HG03460 (cell line): ENCODE results near the gene C1QTNF1.
"Not testable (repeated sequence)": the region's sequence is repeated elsewhere in the genome, so short reads cannot be mapped to it uniquely, and the experiment has no call there.

Experiments
- ATAC-seq: cut with Tn5 transposase; IDR thresholded peaks from one replicate; pipeline ENCODE4 v1.9.1; 2021; ENCODE audit not compliant: unreplicated experiment

Gene C1QTNF1

DNA sequence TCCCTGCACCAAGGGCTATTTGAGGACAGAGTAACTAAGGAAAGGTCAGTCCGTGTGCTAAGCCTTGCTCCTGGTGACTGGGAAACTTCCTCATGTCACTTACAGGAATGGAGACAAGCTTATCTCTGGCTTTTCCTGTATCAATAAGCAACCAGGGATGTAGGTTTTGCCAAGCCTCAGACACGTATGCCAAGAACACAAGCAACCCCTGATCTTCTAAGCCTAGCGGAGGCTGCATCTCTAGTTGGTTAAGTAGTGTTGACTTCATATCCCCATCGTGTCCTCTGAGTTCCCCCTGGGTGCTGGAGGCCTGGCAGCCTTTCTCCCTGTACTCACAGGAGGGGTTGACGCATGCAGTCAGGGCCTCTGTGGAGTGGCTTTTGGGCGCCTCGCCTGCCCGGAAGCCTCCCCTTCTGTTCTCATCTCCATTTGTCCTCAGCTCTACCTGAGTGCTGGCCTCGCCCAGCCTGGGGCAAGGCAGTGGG is 1.4 kb upstream of the C1QTNF1 start:
- ATAC-seq: no peak

DNA sequence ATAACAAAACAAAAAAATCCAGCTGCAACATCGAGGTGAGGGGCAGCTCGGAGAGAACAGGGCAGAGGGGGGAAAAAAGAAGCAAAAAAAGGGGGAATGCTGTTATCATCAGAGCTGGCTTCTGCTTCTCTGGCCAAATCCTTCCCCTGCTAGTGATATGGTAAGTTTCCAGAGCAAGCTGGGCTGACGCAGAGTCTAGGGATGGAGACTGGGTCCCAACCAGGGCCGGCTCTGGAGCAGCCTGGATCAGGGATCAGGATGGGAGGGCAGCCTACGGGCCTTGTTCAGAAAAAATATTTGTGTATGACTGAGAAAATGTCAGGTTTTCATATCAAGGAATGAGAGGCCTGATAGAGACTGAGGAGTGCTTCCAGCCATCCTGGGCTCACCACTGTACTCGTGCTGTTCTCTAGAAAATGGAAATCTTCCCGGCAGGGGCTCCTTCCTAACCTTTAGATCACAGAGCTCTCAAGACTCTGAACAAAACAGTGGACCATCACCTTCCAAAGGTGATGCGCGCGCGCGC is 726 bp upstream of the C1QTNF1 start:
- ATAC-seq: no peak

DNA sequence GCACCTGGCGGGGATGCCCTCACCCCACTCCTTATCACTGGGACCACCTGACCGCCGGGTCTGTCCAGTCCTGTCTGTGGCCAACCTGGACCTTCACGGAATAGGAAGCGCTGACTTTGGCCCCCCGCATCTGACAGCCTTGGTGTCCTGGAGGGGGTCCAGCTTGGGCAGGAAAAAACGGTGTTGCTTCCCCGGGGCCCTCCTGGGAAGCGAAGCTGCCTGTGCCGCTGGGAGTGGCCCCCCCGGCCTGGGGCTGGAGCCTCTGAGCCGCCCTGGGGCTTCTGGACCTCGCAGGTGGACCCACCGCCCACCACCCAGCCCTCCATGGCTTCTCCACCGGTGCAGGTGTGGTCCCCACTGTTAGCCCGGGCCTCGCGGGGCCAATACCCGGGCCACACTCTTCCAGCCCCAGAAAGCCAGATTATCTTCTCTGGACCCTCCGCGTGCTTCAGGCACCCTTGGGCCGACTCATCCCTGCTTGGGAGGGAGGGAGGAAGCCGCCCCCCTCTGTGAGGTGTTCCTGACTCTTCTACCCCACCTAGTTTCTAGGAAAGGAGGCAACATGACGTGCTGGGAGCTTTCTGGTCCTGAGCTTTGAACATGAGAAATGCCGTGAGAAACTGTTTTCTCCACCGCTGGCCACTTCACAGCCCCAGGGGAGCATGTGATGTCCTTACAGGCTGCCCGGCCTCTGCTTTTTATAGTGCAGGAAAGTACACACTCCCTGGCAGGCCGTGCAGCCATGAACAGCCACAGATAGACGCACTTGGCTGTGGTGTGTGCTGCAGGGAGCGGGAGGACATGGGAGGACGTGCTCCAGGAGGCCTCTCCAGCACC is 1.1 kb downstream of the C1QTNF1 start:
- ATAC-seq: no peak

DNA sequence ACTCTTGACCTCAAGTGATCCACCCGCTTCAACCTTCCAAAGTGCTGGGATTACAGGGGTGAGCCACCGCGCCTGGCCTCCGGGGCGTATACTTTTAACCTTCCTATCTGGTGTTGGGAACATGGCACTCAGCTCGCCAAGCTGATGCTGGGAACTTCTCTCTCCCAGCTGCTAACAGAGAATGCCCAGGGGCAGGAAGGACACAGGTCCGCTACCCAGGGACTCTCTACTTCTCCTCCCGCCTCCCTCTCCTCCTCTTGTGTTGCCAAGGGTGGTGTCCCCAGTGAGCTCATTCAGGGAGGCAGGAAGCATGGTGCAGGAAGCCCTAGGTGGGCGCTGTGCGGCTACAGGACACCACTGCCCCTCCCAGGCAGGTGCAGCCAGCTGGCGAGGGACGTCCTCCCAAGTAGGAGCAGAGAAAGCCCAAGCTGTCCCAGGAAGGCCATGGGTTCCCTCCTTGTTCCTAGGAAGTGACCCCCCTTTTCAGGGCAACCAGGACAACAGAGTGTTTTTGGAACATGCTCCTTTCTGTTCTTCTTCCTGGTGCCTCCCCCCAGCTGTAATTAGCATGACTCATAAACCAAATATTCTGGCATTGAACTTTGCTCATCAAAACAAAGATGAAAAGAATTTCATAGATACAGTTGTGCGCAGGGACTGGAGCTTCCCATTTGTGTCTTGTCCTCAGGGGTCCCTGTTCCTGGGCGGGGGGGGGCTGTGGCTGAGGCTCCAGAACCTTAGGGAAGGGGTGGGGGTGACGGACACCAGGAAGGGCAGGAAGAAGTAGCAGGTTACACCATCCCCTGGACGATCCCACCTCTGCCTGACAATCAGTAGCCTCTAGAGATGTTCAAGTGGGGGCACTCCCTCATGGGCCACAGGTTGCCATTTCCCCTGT is 2.7 kb downstream of the C1QTNF1 start:
- ATAC-seq: no peak

DNA sequence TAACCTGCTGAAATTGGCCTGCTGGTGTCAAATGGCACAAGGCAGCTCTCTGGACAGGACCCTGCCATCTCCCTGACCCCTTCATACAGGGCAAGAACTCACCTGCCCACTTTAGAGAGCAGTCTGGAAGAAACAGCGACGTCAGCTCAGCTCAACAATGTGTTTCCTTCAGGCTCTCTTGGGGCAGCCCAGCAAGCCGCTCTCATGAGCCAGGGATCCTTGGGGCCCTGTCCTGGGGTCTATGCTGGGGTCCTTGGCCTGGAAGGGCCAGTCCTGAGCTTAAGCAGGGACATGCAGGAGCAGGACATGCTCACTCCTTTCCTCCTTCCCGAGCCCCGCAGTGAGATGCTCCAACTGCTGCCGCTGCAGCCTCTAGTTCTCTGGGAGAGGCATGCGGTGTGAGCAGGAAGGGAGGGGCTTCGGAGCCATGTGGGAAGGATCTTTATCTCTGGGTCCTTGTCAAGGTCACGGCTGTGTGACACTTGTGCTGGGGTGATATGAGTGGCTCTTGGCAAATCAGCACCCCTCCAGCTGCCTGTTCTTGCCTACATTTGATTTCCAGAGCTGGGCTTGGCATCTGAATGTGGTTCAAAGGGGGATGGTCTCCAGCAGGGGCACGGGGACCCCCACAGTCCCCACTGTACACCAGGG is 3.4 kb downstream of the C1QTNF1 start:
- no peak for ATAC-seq

DNA sequence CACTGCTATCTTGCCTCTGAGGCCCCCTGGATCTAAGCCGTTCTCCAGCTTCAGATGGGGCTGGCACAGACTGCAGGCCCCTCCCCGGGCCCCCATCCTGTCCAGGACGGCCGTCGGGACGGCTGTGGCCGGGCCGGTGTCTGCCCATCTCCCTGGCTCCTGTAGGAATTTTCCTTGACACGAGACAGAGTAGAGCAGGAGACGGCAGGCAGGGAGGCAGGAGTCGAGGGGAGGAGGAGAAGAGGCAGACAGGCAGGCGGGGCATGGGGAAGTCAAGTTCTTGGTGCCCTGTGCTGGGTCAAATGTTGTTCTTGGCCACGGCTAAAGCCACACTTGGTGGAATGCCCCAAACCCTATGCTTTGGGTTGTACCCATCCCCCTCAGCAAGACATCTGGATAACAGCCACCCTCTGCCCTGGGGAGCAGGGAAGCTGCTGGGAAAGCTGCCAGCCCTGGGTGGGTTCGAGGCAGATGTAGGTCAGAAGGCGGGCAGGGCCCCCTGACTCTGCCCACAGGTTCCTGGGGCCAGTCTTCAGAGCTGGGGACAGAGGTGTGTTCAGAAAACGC is 4.0 kb downstream of the C1QTNF1 start:
- no peak for ATAC-seq

DNA sequence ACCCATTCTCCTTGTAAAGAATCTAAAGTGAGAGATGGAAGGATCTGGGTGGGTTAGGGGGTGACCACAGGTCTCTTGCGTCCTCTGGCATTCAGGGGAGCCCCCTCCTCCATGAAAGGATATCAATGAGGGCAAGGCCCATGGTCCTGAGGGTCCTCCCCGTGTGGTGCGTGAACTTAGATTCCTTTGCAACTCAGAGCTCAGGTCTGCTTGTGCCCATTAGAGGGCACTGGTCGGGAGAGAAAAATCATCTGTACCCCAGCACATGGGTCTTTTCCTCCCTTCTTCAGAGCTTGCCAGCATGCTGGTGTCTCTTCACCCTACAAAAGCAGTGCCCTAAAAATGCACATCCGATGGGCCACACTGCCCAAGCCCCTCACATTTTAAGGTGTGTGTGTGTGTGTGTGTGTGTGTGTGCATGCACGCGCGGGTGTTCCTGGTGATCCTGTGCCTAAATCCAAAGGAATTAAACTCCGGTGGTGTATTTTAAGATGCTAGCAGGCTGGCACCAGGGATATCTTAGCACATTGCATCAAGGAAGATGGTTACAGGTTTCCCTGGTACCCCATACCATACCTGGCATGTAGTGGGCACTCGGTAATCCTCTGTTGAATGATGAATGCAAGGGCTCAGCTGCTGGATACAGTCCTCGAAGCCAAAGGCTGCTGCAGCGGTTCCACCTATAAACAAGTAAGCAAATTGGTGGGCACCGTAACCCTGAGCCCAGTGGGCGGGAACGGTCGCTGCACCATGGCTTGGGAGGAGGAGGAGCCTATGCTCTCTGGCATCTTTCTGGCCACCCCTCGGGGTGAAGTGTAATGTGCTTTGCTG is 4.7 kb downstream of the C1QTNF1 start:
- no peak for ATAC-seq

DNA sequence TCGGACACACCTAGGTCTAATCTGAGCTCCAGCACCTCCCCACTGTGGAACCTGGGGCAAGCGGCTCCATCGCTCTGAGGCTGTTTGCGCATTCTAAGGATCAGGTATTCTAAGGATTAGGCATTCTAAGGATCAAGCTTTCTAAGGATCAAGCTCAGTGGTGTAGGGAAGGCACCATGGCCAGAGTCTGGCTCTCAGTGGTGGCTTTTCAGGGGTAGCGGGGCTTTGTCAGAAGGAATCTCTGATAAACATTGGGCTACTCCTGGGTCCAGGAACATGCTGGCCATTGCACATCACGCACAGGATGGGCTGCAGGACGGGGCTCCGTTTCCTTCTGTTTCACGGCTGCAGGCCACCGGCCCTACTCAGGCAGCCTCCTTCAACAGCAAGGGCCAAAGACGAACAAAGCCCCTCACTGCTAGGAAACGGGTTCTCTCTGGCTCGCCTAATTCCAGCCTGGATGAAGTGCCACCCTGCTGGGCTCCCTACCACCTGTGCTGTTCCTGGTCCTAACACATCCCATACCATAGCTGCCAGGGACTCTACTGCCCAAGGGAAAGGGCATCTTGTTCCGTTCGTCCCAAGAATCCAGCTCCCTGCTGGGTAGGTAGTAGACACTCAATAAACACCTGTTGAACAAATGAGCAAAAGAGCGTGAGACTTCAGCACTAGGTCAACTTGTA is 5.5 kb downstream of the C1QTNF1 start:
- no peak for ATAC-seq

DNA sequence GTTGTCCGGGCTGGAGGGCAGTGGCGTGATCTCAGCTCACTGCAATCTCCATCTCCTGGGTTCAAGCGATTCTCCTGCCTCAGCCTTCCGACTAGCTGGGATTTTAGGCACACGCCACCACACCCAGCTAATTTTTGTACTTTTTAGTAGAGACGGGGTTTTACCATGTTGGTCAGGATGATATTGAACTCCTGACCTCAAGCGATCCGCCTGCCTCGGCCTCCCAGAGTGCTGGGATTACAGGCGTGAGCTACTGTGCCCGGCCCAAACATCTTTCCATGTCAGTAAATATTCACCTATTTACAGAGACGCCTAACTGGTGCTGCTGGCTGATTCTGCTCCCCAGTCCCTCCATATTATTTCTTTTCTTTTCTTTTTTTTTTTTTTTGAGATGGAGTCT is 6.7 kb downstream of the C1QTNF1 start:
- not testable (repeated sequence) for ATAC-seq

DNA sequence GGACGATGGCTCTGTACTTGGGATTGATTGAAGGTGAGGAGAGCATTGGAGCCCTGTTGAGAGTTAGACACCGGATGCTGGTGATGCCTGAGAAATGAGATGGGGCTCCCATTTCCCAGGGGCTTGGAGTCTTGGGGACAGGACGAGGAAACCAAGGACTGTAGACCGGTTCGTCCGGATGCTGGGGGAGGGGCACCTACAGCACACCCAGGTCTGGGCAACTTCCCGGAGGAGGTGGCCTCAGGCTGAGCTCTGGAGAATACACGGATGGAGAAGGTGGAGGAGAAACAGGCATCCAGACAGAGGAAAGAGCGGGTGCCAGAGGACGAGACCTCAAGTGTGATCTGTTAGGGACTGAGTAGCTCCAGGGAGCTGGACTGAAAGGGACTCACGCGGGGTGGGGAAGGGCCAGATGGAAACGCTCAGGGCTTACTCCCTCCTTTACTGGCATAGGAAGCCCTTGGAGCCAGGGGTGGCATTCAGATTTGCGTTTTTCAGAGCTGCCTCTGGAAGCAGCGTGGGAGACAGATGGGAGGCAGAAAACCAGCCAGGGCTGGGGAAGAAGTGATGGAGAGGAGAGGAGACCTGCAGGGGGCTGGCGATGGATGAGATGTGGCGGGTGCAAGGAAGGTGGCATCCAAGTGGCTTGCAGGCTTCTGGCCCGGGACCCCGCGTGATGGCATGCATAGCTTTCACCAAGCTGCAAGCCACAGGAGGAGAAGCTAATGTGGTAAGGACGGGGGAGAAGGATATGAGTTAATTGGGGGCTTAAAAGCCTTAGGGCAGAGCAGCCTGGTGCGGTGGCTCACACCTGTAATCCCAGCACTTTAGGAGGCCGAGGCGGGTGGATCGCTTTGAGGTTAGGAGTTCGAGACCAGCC is 8.3 kb downstream of the C1QTNF1 start:
- ATAC-seq: no peak

DNA sequence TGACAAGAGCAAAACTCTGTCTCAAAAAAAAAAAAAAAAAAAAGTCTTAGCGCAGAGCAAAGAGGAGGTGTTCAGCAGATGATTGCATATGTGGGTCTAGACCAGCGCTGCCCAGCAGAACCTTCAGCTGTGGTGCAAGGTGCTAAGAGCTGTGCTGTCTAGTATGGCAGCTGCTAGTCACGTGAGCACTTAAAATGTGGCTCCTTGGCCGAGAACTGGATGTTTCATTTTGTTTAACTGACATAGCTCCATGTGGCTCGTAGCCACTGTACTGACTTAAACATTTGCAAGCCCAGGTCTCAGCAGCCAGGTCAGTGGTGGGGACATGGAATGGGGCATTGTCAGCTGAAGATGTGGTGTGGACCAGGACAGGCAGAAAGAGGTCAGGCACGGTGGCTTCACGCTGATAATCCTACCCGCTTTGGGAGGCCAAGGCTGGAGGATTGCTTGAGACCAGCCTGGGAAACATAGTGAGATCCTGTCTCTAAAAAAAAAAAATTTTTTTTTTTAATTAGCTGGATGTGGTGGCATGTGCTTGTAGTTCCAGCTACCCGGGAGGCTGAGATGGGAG is 9.2 kb downstream of the C1QTNF1 start:
- ATAC-seq: no peak

DNA sequence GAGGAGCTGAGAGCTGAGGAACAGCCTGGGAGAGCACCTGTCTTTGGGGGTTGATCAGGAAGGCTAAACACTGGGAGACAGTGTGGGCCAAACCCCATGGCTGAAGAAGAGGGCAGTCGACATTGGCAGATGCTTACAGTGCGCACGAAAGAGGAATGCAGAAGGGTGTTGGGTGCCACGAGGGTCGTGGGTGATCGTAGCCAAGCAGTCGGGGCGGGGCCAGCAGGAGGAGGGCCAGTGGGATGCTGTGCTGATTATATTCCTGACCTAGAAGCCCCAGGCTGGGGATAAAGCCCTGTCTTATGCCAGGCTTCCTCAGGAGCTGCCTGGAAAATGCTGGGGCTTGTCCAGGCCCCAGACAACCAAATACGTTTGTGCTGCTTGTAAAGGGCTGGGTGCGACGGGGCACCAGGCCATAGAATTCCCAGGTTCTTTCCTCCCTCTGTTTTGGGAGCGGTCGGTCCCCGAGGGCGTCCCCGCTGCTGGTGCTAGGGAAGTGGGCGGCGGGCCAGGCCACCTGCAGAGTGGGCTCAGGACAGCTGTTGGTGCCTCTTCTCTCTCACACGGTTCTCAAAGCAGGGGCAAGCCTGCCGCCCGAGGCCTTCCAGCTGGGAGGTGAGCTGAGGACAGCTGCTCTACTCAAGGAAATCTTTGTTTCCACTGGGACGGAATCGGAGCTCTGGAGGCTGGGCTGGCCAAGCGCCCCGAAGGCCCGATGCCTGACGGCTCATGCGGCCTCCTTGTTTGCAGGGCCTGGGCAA is 10.0 kb downstream of the C1QTNF1 start:
- no peak for ATAC-seq

DNA sequence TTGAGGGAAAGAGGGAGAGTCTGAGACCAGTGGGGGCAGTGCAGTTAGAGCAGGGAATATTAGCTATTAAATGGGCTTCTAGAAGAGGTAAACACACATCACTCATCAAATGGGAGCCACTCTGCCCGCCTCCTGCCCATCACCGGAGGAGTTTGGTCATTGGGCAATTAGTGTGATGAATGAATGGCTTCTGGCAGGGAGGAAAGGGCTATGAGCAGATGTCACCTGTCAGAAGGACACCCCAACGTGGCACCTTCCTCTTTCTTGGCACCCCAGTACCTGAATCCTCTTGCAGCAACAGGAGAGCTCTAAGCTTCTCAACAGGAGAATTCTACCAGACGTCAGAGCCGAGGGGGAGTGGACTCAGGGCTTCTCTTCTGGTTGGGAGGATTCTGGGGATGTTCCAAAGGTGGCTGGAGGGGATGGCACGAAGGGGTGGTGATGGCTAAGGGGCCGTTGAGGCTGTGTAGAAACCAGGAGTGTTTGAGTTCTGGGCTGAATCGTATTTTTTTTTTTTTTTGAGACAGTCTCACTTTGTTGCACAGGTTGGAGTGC is 11.0 kb downstream of the C1QTNF1 start:
- no peak for ATAC-seq

DNA sequence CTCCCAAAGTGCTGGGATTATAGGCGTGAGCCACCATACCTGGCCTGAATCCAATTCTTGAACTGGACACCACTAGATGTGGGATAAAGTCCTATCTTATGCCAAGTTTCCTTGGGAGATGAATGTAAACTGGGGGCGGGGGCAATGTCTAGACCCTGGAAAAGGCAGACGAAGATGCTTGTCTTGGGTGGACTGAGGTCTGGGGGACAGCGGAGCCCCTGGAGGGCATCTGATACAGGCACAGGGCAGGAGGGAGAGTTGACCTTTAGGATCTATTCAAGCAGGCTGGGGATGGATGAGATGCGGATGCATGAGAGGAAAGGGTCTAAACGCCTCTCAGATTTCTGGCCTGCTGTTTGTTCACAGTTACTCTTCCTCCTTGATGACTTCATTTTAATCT is 11.7 kb downstream of the C1QTNF1 start:
- ATAC-seq: no peak

DNA sequence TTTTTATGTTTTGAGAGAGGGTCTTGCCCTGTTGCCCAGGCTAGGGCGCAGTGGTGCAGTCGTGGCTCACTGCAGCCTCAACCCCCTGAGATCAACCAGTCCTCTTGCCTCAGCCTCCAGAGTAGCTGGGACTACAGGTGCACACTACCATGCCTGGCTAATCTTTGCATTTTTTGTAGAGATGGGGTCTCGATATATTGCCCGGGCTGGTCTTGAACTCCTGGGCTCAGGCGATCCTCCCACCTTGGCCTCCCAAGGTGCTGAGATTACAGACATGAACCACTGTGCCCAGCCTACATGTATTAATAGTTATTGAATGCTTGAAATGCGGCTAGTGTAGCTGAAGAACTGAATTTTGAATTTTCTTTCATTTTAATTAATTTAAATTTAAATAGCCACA is 12.2 kb downstream of the C1QTNF1 start:
- no peak for ATAC-seq

DNA sequence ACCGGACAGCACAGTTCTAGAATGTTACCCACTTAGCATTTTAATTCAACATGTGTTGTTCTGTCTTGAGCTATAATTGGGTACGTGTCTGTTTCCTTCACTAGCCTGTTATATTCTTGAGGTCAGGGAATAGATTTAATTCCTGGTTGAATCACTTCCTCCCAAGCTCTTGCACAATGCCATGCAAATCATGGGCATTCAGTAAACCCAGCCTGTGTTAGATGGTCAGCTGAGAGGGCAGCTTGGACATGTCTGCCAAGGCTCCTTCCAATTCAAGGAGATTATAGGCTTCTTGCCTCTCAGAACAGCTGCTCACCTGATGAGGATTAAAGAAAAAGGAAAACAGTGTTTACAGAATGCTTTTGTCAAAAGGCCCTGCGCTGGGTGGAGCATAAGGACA is 12.6 kb downstream of the C1QTNF1 start:
- ATAC-seq: no peak

DNA sequence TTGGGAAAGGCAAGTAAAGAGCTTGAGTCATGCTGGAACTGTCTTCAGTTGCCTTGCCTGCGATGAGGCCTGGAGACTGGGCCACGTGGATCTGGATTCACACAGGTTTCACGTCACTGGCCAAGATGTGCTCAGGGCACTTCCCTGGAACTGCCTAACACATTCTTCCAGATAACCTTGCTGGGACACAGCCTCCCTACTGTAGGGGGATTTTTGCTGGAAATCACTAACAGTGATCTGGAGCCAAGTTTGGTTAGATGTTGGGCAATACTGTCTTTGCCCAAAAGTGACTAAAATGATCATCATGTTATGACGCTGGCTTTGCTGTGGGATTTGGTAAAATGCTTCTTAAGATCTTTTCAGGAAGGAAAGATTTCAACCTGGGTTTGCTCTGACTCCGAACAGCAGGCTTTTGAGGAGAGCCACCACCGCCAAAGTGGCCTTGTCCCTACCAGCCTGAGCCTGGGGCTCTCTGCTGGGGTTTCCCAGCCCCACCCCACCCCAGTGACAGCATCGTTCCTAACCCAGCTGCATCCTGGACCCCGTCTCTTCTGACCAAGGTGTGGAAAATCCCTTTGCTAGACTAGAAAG is 14.7 kb downstream of the C1QTNF1 start:
- ATAC-seq: no peak
